ENCODE measurements around the gene PROX1.

DNA sequence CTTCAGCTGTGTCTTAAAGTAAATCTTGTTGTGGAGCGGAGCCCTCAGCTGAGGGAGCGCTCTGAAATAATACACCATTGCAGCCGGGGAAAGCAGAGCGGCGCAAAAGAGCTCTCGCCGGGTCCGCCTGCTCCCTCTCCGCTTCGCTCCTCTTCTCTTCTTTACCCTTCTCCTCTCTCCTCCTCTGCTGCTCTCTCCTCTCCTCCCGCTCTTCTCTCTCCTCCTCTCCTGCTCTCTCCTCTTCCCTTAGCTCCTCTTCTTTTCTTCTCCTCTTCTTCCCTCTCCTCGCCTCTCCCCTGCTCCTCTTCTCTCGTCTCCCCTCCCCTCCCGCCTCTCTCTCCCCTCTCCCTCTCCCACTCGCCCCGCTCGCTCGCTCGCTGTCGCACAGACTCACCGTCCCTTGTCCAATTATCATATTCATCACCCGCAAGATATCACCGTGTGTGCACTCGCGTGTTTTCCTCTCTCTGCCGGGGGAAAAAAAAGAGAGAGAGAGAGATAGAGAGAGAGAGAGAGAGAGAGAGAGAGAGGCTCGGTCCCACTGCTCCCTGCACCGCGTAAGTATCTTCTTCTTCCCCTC, at the start of gene PROX1:
- TF ChIP-seq, protein P1, sequence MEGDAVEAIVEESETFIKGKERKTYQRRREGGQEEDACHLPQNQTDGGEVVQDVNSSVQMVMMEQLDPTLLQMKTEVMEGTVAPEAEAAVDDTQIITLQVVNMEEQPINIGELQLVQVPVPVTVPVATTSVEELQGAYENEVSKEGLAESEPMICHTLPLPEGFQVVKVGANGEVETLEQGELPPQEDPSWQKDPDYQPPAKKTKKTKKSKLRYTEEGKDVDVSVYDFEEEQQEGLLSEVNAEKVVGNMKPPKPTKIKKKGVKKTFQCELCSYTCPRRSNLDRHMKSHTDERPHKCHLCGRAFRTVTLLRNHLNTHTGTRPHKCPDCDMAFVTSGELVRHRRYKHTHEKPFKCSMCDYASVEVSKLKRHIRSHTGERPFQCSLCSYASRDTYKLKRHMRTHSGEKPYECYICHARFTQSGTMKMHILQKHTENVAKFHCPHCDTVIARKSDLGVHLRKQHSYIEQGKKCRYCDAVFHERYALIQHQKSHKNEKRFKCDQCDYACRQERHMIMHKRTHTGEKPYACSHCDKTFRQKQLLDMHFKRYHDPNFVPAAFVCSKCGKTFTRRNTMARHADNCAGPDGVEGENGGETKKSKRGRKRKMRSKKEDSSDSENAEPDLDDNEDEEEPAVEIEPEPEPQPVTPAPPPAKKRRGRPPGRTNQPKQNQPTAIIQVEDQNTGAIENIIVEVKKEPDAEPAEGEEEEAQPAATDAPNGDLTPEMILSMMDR (conservative IDR thresholded peaks at IDR 0.05) = no peak
- no peak for TF ChIP-seq EZH2 (IDR thresholded peaks at IDR 0.05; ENCODE audit: low read depth)
